GM23248 (cell line): Measurements from ENCODE around the gene OR6C1.
"Not testable (repeated sequence)": the region's sequence is repeated elsewhere in the genome, so short reads cannot be mapped to it uniquely, and the experiment has no call there.

ENCODE experiments used
- EZH2 ChIP-seq: fragments of 200-600 bp; sonication (generic); IDR thresholded peaks from 2 replicates; pipeline ENCODE4 v1.6.1; 2018; ENCODE audit warnings: antibody characterized with exemption, mild to moderate bottlenecking; ENCODE audit not compliant: insufficient read depth, poor library complexity, severe bottlenecking
- EZH2phosphoT487 ChIP-seq: fragments of 200-600 bp; sonication (generic); IDR thresholded peaks from 2 replicates; pipeline ENCODE4 v1.6.1; 2018; ENCODE audit warnings: antibody characterized with exemption, moderate library complexity, mild to moderate bottlenecking, low read depth; ENCODE audit not compliant: insufficient read depth

GRCh38 chr12:55355338-55355737 is 41.2 kb downstream of the OR6C1 start:
- TF ChIP-seq EZH2phosphoT487, EZH2: not testable (repeated sequence)
